Spinal cord (tissue), 10 donors: Measurements from ENCODE around the gene DLG2. TPM values are rescaled to one million over a fixed set of nuclear protein-coding genes. Genes with fewer than 3 reads are reported as not detected.

Experiments
- DNase-seq, 6 donors: peaks; one replicate each; pipeline versions ENCODE4 v3.0.0 to v3.0.0-alpha.2; 2013 to 2015; ENCODE audit warnings: low spot score in 6 of 6, low read depth in 4 of 6
- H3K27ac ChIP-seq: one replicate; pipeline ENCODE4 v1.5.1; 2013; ENCODE audit warnings: low read depth, low read length, control low read depth
- H3K27me3 ChIP-seq: one replicate; pipeline ENCODE4 v1.6.1; 2013; ENCODE audit warnings: low read length; ENCODE audit not compliant: control insufficient read depth, insufficient read depth
- H3K36me3 ChIP-seq: one replicate; pipeline ENCODE4 v1.6.1; 2013; ENCODE audit warnings: low read length; ENCODE audit not compliant: control insufficient read depth, insufficient read depth
- H3K4me1 ChIP-seq: one replicate; pipeline ENCODE4 v1.6.1; 2013; ENCODE audit warnings: low read length; ENCODE audit not compliant: control insufficient read depth, insufficient read depth
- H3K4me3 ChIP-seq: one replicate; pipeline ENCODE4 v1.5.1; 2013; ENCODE audit warnings: low read depth, low read length, control low read depth
- H3K9me3 ChIP-seq: one replicate; pipeline ENCODE4 v1.6.1; 2013; ENCODE audit warnings: low read length; ENCODE audit not compliant: control insufficient read depth, insufficient read depth
- WGBS: methylation state at CpG from one replicate; pipeline ENCODE4 v1.1.5; 2013; ENCODE audit warnings: missing lambda C conversion rate; ENCODE audit not compliant: insufficient coverage; 5-methylcytosine and 5-hydroxymethylcytosine counted together
- polyA plus RNA-seq, 2 donors: library from polyadenylated mRNA; unstranded; fragments of 120-200 nt; gene quantifications; one replicate each; pipeline ENCODE4 v1.2.1, GENCODE V29; 2013; ENCODE audit not compliant: insufficient read length in 2 of 2
- total RNA-seq, 2 donors: library from RNA; depleted of rRNA in 1 of 2; stranded (reverse); fragments of 120-200 nt in 1 of 2; fragments of >200 nt in 1 of 2; gene quantifications; one replicate each; pipeline versions ENCODE4 v1.2.3 to v1.2.4, GENCODE V29; 2013 to 2014
- donor health status: healthy.

Gene DLG2
- total and polyA plus RNA-seq, 4 donors = 37.7 to 111 (median 49.0) TPM

GRCh38 chr11:83728281-83728680, 1898.9 kb downstream of the DLG2 start:
- Histone ChIP-seq H3K4me3 (no peak overlapping the region), H3K4me1 (peaks cover 7% of the 10 kb centered on the region), H3K27ac (no peak overlapping the region), H3K36me3 (no peaks in the 10 kb centered on the region), H3K9me3 (no peaks in the 10 kb centered on the region), H3K27me3 (no peaks in the 10 kb centered on the region)
- WGBS = 76% methylated on average over 2 of the region's 2 CpGs
- DNase-seq = peak in 1 of 6 donors; percentile 25

GRCh38 chr11:83727251-83727650, 1899.9 kb downstream of the DLG2 start:
- Histone ChIP-seq H3K27me3 (no peaks in the 10 kb centered on the region), H3K36me3 (no peaks in the 10 kb centered on the region), H3K27ac (no peak overlapping the region), H3K4me1 (peaks cover 7% of the 10 kb centered on the region), H3K9me3 (no peaks in the 10 kb centered on the region), H3K4me3 (no peak overlapping the region)
- no peak for DNase-seq
- WGBS = no CpG with 5 or more reads among the region's 1 CpG

DNA sequence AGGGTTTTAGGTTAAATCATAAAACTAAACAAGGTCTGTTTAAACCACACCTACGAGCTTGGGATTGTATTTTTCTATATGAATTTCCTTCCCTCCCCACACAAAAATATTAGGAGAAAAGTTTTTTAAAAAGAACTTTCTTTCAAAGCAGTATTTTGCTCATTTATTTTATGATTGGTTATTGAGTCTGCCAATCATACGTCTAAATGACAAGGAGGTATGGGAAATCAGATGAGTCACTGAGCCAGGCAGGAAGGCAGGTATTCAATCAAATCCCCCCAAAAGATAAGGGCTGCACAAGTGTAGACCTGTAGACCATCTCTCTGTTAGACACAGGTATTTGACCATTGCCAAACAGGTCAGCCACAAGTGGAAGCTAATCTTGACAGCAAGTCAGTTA, 1900.8 kb downstream of the DLG2 start:
- Histone ChIP-seq H3K4me3 (no peak overlapping the region), H3K4me1 (peaks cover 7% of the 10 kb centered on the region), H3K27ac (no peak overlapping the region), H3K36me3 (no peaks in the 10 kb centered on the region), H3K9me3 (no peaks in the 10 kb centered on the region), H3K27me3 (no peaks in the 10 kb centered on the region)
- DNase-seq = no peak
- WGBS = no CpG with 5 or more reads among the region's 2 CpGs

GRCh38 chr11:83725728-83726127, 1901.4 kb downstream of the DLG2 start:
- Histone ChIP-seq H3K4me1 (peaks cover 7% of the 10 kb centered on the region), H3K27me3 (no peaks in the 10 kb centered on the region), H3K9me3 (no peaks in the 10 kb centered on the region), H3K4me3 (peak overlapping the region; percentile 26), H3K27ac (no peak overlapping the region), H3K36me3 (no peaks in the 10 kb centered on the region)
- WGBS = 20% methylated on average over 3 of the region's 4 CpGs
- DNase-seq = peak in 4 of 6 donors; percentile 17 to 86 (median 50)

GRCh38 chr11:83725269-83725560, 1901.9 kb downstream of the DLG2 start:
- 40% methylated on average over 1 of the region's 4 CpGs for WGBS
- H3K27ac ChIP-seq = peak overlapping the region; percentile 30
- no peaks in the 10 kb centered on the region for H3K27me3 ChIP-seq
- H3K4me1 ChIP-seq = peaks cover 7% of the 10 kb centered on the region
- no peak for DNase-seq
- no peaks in the 10 kb centered on the region for H3K9me3 ChIP-seq
- H3K36me3 ChIP-seq = no peaks in the 10 kb centered on the region
- H3K4me3 ChIP-seq = peak overlapping the region; percentile 26

DNA sequence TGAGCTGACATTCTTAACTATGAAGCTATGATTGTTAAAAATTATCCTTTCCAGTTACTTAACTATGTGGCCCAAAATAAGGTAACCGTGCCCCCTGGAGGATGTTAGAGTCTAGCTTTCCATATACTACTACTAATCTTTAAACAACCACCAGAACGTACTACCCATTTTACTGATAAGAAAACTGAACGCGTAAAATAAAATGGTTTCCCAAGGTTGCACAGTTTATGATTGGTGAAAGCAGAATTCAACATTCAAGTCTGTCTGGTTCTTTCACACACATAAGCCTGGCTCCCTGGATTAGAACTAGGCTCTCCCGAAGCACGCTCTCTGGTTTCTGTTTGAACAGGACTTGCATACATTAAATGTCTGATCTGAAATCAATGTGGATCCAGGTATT, 1903.1 kb downstream of the DLG2 start:
- DNase-seq = peak in 2 of 6 donors; percentile 68
- Histone ChIP-seq H3K4me1 (peaks cover 7% of the 10 kb centered on the region), H3K27ac (no peak overlapping the region), H3K4me3 (no peak overlapping the region), H3K36me3 (no peaks in the 10 kb centered on the region), H3K9me3 (no peaks in the 10 kb centered on the region), H3K27me3 (no peaks in the 10 kb centered on the region)
- 58% methylated on average over 2 of the region's 6 CpGs for WGBS

- DNase-seq = no peak
- Histone ChIP-seq H3K4me1 (peaks cover 7% of the 10 kb centered on the region), H3K27ac (no peak overlapping the region), H3K4me3 (no peak overlapping the region), H3K9me3 (no peaks in the 10 kb centered on the region), H3K27me3 (no peaks in the 10 kb centered on the region), H3K36me3 (no peaks in the 10 kb centered on the region)
- 100% methylated on average over 1 of the region's 4 CpGs for WGBS
Observed at GRCh38 chr11:83722392-83723119, 1904.6 kb downstream of the DLG2 start.

DNA sequence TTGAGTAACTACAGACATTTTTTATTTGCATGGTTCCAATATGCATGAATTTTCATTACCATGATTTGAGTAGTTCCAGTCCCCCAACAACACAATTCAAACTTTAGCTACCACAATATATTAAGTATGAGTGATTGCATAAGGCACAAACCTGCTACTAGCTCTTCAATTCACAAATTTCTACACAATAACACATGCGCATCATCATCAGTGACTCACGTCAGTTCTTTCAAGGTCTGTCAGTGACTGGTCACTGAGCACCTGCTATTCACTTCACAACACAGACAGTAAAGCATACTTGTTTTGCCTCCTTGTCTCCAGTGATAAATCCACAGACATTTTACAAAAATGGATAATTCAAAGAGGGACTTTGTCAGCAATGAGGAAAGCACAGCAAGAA, 1905.9 kb downstream of the DLG2 start:
- no peak for DNase-seq
- Histone ChIP-seq H3K36me3 (no peaks in the 10 kb centered on the region), H3K27me3 (no peaks in the 10 kb centered on the region), H3K9me3 (no peaks in the 10 kb centered on the region), H3K27ac (no peak overlapping the region), H3K4me1 (peaks cover 7% of the 10 kb centered on the region), H3K4me3 (no peak overlapping the region)
- 89% methylated on average over 2 of the region's 2 CpGs for WGBS

DNA sequence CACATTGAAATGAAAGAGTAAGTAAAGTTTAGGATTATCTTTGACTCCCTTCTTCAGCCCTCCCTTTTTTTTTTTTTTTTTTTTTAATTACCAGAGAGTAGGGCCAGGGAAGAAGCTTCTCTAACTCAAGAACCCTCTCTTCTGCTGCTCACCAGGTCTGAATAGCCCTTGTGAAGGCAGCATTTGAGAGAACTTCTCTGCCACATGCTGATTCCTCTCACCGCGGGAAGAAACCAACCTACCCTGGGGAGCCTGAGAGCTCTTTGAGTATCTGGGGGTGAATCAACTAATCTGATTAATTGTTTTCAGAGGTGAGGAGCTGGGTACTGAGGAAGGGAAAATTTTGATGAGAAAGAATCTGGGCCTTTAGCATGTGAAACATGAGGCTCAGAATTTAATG, 1906.5 kb downstream of the DLG2 start:
- H3K9me3 ChIP-seq = no peaks in the 10 kb centered on the region
- no peak overlapping the region for H3K27ac ChIP-seq
- no CpG with 5 or more reads among the region's 2 CpGs for WGBS
- H3K27me3 ChIP-seq = no peaks in the 10 kb centered on the region
- no peak for DNase-seq
- no peak overlapping the region for H3K4me3 ChIP-seq
- no peaks in the 10 kb centered on the region for H3K36me3 ChIP-seq
- H3K4me1 ChIP-seq = peaks cover 7% of the 10 kb centered on the region

GRCh38 chr11:83717537-83717936, 1909.6 kb downstream of the DLG2 start:
- Histone ChIP-seq H3K4me1 (no peaks in the 10 kb centered on the region), H3K9me3 (no peaks in the 10 kb centered on the region), H3K4me3 (no peak overlapping the region), H3K36me3 (no peaks in the 10 kb centered on the region), H3K27ac (no peak overlapping the region), H3K27me3 (no peaks in the 10 kb centered on the region)
- DNase-seq = peak in 1 of 6 donors; percentile 8
- 90% methylated on average over 3 of the region's 3 CpGs for WGBS
